HG02970 (cell line): Measurements from ENCODE around the gene SPEF2.
"Not testable (repeated sequence)": the region's sequence is repeated elsewhere in the genome, so short reads cannot be mapped to it uniquely, and the experiment has no call there.

ENCODE experiments used
- ATAC-seq: cut with Tn5 transposase; IDR thresholded peaks from one replicate; pipeline ENCODE4 v1.9.1; 2021; ENCODE audit warnings: mild to moderate bottlenecking, moderate library complexity, moderate number of reproducible peaks; ENCODE audit not compliant: unreplicated experiment, low FRiP score

The SPEF2 gene

DNA sequence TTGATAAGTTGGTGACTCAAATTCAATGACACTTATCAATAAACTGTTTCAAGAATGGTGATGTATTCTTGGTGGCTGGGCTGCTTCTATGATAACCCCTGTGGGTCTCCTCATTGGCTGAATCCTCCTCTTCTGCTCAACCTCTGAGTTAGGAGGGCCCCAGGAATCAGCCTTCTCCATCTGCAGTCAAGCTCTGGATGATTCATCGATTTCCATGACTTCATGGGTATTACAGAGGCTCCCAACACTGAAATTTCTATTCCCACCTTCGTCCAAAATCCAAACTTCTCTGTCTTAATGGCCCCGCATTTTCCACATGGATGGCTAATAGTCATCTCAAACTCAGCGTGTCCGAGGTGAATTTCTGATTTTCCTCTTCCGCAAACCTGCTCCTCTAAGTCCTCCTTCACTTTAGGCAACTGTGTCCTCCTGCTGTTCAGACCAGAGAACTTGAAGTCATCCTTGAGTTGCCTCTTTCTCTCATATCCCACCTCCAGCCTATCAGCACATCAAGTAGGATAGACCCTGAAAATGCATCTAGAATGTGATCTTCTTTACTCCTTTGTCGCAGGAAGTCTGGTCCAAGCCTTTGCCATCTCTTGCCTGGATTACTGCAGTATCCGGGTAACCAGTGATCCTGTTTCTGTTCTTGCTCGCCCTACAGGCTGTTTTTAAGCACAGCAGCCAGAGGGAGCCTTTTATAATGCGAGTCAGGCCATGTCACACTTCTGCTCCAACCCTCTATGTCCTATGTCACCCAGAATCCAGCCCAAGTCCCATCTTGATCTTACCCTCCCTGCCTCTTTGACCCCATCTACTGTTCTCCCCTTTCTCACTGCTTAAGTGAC, 197.7 kb downstream of the SPEF2 start:
- ATAC-seq: peak; percentile 54

DNA sequence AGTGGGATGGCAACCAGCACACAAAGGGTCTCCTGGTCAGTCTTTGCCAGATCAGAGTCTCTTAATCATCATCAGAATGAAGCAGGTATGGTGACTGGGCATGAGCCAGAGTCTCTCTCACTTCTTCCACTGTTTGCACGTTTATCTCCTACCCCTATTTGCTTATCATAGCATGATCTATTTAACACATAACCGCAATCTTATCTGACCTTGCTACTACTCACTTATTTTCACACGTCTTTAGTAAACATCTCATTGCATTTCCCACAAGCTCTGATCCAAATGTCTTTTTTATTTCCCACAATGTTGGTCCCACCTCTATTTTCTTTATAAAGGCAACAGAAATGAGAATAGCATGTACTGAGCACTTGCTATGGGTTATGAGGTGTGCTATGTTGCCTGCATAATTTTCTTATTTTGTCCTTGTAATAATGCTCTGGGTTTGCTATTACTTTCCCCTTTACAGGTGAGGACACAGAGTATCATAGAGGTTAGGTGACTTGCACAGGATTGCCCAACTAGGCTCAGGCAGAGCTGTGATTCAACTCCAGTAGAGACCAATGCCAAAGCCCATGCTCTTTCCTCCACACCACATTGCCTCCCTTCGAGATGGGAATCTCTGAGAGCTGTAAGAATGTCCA, 199.3 kb downstream of the SPEF2 start:
- ATAC-seq: no peak

DNA sequence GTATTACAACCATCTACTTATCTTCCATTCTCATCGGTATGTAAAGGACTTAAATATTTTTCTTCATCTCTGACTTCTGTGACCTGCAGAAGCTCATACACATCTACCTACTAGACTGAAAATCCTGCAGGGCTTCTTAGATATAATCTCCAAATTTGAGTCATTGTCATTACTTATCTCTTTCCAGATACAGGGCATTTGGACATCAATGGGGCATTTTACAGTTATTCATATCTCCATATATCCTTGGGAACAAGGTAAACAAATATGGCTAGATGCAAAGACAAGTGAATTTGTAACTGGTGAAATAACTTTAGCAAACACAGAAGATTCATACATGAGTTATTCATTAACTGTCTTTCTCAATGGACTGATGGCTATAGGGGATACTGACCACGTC, 201.4 kb downstream of the SPEF2 start:
- ATAC-seq: no peak

DNA sequence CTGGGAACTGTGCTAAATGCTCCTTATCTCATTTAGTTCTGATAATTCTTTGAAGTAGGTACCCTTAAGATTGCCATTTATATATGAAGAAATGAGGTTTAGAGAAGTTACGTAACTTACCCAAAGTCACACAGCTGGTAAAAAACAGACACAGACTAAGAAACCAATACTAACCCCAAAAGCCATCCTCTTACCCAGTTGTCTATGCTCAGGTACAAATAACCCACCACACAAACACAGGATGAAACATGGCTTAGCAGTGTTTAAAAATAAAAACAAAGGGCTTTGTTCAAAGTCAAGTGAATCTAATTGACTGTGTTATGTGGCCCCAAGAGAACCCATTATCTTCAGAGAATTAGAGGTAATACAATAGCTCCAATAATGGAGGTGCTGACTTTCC, 202.0 kb downstream of the SPEF2 start:
- no peak for ATAC-seq

DNA sequence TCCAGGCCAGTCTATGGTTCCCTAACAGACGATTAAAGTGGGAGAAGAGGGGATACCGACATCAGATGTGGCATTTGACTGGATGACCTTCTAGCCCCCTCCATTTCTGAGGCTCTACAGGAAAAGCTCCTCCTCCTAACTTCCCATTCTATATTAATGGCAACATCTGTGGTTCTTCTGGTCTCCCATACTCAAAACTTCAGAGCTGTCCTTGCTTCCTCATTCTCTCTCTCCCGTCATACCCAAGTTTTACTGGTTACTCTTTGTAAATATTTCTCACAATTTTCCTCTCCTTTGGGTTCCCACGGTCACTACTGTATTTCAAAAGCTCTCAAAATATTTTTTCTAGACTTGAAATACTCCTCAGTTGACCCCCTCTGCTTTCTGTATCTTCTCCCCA, 203.1 kb downstream of the SPEF2 start:
- ATAC-seq: no peak

DNA sequence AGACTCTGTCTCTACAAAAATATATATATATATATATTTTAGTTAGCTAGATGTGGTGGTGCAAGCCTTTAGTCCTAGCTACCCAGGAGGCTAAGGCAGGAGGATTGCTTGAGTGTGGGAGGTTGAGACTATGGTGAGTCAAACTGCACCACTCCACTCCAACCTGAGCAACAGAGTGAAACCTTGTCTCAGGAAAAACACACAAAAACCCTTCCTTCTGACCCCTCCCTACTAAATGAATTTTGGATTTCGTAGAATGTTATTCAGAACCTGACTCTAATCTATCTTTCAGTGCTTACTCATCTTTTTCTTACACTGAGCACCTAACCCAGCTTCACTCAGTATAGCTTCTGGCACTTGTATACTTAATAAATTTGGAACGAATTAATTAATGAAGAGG, 203.8 kb downstream of the SPEF2 start:
- ATAC-seq: no peak

DNA sequence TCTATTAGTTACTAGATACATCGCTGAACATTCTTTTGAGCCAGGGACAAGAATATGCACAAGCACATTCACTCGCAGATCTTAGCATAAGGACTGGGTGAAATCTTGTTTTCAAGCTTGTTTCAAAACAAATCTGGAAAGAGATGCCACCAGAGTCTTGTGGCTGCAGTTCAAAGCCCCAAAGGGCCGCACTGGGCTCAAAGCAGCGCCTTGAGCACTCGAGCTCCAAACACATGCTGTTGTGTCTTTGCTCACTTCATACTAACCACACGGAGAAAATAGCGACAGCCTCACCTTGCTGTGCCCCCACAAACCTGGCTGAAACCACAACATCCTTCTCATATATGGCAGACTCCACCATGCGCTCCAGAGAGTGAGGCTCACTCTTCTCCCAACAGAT, 204.8 kb downstream of the SPEF2 start:
- ATAC-seq: no peak

DNA sequence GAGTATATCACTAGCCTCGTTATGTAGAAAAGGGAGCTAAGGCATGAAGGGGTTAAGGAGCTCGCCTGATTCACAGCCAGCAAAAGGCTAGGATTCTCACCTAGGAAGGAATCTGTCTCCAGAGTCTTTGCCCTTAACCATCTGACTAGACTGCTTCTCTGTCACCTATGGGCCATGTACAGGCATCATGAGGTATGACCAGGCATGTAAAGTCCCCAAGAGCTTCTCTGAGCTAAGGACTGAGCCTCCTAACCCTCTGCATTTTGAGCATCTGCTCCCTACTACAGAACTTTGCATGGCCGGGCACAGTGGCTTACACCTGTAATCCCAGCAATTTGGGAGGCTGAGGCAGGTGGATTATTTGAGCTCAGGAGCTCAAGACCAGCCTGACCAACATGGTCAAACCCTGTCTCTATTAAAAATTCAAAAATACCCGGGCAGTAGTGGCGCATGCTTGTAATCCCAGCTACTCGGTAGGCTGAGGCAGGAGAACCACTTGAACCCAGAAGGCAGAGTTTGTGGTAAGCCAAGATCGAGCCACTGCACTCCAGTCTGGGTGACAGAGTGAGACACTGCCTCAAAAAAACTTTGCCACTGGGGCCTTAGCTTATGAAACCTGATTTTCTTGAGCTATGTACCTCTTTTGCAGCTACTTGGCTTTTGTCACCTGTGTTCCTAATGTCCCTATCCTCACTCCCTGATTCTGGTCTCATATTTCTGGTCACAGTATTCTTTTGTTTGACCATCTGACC, 205.9 kb downstream of the SPEF2 start:
- no peak for ATAC-seq

DNA sequence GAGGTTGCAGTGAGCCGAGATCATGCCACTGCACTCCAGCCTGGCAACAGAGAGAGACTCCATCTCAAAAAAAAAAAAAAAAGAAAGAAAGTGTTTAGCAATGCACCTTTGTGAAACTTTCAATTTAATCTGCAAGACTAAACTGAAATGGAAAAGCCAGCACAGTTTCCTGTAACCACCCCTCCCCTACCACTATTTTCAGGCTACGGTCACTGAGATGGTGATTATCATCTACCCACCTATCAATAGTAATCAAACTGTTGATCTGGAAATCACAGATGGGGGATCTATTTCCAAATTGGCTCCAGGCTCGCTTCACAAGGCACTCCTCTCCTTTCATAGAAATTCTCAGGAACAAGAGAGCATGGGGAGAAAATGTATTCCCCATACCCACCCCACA, 208.4 kb downstream of the SPEF2 start:
- no peak for ATAC-seq

DNA sequence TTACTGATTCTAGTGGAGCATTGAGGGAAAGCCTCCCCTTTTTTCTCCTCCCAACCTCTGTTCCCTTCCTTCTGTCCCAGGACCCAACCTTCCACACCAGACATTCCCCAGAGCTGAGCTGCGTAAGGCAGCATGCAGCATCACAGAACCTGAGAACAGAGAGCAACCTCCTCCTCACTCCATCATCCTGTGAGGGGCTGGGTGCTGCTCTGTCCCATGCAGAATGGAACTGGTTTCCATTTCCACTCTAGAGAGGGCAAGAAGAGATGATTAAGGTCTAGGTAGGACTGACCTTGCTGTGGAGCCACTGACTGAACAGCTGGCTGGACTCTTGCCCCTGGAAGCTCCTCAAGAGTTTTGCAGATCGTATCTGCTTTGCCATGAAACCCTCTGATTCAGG, 208.9 kb downstream of the SPEF2 start:
- ATAC-seq: no peak

DNA sequence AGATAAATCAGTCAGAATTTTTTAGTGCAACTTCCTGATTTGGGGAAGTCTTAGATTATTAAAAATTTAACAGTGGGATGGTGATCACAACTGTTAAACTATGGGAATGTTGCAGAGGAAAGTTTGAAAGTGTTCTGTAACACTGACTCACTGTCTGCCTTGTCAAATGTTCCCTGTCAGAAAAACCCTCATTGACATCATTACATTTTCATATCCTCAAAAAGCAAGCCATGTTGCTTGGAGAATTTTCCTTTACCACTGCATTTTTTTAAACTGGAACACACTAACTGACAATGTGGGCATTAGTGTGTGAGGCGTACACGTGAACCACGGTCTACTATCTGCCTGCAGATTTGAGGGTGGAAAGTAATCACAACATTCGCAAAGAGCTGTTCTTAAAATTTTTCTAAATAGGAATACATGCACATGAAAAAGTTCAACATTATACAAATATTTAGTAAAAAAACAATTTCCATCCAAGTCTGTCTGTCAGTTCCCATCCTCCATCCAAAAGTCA, 210.5 kb downstream of the SPEF2 start:
- no peak for ATAC-seq

DNA sequence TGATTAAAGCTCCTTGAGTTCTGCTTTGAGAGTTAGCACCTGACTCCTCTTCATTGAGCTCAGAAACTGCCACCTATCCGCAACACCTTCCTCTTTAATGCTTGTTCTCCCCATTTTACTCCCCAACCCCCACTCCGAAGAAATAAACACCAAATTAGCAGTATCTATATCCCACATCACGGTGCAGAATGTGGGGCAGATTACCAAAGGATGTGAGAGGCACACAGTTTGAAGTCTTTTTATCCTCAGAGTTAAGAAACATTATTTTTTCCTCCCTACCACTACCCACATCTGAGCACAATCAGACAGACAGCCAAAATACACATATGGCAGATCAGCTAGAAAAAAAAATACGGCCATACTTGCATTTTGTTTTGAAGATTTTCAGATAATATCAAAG, 212.9 kb downstream of the SPEF2 start:
- no peak for ATAC-seq

DNA sequence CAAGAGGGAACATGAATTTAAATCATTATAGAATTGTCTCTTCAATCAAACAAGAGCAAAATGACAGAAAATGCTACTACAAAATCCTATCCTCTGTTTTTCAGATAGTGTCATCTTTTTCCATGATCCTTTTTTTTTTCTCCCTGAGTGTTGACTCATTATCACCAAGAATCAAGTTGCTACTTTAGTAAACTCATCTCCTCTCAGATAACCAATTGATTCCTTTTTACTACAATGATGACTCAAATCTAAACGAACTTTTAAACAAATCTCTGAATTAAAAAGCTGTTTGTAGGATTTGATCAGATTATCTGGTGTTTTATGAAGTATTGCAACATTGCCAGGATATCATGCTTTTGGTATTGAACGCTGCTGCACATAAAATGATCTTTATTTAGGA, 215.1 kb downstream of the SPEF2 start:
- ATAC-seq: no peak

DNA sequence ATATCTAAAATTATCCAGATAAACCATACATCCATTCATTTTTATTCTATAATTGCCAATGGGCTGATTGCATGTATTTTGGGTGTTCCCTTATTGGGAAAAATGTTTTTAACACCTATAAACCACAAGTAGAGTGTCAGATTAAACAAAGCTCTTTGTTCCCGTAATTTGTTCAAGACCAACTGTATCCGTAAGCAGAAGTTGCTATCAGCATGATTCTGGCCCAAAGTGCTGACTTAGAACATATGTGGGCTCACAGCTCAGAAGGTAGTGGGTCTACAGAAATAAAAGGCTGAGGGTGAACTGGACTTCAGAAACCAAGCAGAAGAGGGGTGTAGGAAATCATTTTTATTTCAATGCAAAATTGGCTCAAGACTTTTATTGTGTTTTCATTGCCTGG, 215.6 kb downstream of the SPEF2 start:
- no peak for ATAC-seq

DNA sequence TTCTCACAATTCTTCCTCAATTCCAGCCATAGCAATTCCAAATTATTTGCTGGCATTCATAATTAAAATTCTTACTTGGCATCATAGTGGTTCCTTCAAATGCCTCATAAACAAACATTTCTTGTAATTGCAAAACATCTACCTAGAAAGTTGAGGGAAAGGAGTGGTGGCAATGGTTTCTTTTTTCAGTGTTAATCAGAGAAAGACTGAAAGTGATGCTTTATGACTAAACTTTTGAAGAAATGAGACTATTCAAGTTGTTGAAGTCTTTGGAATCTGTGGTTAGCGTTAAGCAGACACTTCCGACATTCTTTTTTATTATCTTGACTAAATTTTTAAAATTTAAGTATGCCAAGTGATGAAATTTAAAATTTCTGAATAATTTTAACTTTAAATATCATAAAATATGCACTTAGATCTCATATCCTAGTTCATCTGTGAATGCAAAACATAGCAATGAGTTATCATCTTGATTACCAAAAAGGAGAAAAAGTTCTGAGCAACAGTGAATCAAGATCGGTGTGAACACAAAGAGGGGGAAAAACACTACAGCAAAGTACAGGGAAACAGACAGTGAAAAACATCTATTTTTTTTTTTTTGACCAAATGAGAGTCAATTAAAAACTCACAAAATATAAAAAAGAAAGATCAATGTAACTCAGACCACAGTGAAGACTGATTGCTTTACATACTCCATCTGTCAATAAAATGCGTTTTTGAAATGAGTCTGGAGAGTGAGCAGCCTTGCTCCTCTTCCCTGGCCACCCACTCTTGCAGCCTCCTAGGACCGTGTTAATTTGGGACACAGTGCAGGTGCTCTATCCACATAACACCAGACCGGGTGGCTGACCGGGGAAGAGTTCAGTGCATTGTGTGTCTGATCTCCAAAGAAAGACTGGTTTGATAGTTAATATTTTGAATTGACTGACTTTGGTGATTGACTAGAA, 218.4 kb downstream of the SPEF2 start:
- ATAC-seq: no peak

DNA sequence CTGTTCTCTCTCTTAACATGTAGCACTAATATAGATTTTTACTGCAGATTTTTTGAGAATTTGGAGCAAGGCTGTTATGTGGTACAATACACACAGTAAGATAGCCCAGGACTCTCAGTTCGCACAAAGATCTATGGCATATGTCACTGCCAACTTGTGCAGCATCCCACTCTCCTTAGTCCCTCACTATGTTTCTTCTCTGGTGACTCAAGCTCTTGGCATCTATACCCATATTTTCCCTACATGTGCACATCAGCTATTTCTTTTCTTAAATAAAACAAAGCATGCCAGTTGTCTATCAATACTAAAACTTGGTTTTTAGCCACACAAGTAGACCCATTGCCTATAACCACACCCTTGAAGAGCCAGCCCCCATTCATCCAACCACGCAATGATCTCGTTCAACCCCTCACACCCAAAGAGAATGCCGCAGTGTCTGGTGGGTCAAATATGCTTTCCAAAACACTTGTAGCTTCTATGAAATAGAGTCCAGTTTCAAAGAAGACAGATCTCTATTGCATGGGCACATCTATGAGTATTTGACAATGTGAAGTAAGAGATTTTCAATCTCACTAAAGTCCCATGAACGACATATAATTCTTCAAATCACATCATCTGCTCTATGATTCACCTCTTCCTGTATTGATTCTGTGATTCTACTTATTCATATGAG, 220.8 kb downstream of the SPEF2 start:
- no peak for ATAC-seq

DNA sequence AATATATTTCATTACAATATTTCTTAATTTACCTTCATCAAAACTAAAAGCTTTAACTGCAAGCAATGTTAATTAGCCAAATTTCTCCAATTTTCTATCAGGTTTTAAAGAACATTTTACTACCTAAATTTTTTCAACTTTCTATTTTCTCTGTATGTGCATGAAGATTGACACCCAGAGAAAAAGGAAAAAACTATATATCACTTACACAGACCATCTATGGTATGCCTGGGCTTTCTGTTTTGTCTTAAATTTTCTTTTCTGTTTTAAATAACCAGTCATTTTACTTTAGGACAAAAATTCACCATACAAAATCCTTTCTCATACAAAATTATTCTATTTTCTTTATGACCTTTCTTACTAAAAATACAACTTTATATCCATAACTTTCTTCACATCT, 225.2 kb downstream of the SPEF2 start:
- ATAC-seq: no peak

DNA sequence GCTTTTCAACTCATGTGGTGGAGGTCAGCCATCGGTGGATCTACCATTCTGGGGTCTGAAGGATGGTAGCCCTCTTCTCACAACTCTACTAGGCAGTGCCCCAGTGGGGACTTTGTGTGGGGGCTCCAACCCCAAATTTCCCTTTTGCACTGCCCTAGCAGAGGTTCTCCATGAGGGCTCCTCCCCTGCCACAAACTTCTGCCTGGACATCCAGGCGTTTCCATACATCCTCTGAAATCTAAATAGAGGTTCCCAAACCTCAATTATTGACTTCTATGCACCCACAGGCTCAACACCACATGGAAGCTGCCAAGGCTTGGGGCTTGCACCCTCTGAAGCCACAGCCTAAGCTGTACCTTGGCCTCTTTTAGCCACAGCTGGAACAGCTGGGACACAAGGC, 227.8 kb downstream of the SPEF2 start:
- ATAC-seq: not testable (repeated sequence)

DNA sequence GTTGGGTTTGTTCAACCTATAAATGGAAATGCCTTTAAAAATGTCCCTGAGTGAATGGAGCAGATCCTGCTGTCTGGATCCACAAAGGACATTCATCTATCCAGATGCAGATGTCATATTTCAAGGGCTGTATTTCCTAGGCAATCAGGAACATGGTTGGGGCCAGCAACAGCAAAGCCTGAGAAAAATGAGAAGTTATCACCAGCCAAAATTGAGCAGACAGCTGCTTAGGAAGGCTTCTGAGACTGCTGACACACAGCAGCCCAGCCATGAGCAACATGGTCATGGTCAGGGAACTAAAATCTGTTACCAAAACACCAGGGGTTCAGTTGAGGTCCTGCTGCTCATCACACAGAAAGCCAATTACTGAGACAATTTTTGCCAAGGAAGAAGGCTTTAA, 229.8 kb downstream of the SPEF2 start:
- ATAC-seq: no peak

DNA sequence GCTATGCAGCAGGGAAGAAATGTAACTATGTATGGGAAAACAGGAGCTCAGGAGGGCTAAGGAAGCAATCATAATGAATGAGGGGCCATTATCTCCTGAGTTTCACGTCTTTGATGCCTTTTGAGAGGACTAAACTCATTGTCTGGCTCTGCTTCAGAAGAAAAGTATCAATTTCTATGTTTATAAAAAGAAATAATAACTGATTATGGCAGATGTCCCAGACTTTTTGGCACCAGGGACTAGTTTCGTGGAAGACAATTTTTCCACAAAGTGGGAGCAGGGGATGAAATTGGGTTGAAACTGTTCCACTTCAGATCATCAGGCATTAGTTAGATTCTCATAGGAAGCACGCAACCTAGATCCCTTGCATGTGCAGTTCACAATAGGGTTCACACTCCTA, 230.3 kb downstream of the SPEF2 start:
- no peak for ATAC-seq
